Mesenchymal stem cell (in vitro differentiated cells and primary cell): ENCODE measurements around the gene ATP9B.

Experiments used
- DNase-seq: peaks from one replicate; pipeline ENCODE4 v3.0.0-alpha.2; 2013
- H2AFZ ChIP-seq: one replicate; pipeline ENCODE4 v1.6.1; 2013; ENCODE audit warnings: low read depth, mild to moderate bottlenecking, control low read depth, inconsistent platforms, low read length, moderate library complexity
- H2AK5ac ChIP-seq: 2 replicates; pipeline ENCODE4 v1.6.1; 2013; ENCODE audit warnings: low read length, moderate library complexity, mild to moderate bottlenecking, inconsistent platforms; ENCODE audit not compliant: severe bottlenecking
- H2BK120ac ChIP-seq: one replicate; pipeline ENCODE4 v1.6.1; 2013; ENCODE audit warnings: low read depth, mild to moderate bottlenecking, inconsistent platforms, low read length, moderate library complexity
- H2BK12ac ChIP-seq, 2 experiments: one replicate each; pipeline ENCODE4 v1.6.1; 2013; ENCODE audit warnings: inconsistent platforms in 2 of 2, low read length in 2 of 2, mild to moderate bottlenecking in 2 of 2, moderate library complexity in 2 of 2, control low read depth in 1 of 2
- H2BK15ac ChIP-seq: one replicate; pipeline ENCODE4 v1.6.1; 2013; ENCODE audit warnings: mild to moderate bottlenecking, low read depth, inconsistent platforms; ENCODE audit not compliant: poor library complexity, severe bottlenecking
- H2BK5ac ChIP-seq: 2 replicates; pipeline ENCODE4 v1.6.1; 2013; ENCODE audit warnings: low read depth, mild to moderate bottlenecking, low read length, control low read depth, inconsistent platforms; ENCODE audit not compliant: poor library complexity, severe bottlenecking
- H3K14ac ChIP-seq, 2 experiments: one replicate each; pipeline ENCODE4 v1.6.1; 2013; ENCODE audit warnings: inconsistent platforms in 2 of 2, low read length in 2 of 2, control low read depth in 1 of 2, mild to moderate bottlenecking in 1 of 2, moderate library complexity in 1 of 2
- H3K18ac ChIP-seq, 2 experiments: one replicate each; pipeline ENCODE4 v1.6.1; 2013; ENCODE audit warnings: inconsistent platforms in 2 of 2, low read length in 2 of 2, control low read depth in 1 of 2, low read depth in 1 of 2, mild to moderate bottlenecking in 1 of 2
- H3K23ac ChIP-seq, 2 experiments: one replicate each; pipeline ENCODE4 v1.6.1; 2013; ENCODE audit warnings: inconsistent platforms in 2 of 2, low read length in 2 of 2, mild to moderate bottlenecking in 2 of 2, moderate library complexity in 2 of 2, control low read depth in 1 of 2
- H3K27ac ChIP-seq: 2 replicates; pipeline ENCODE4 v1.5.1; 2013; ENCODE audit warnings: mild to moderate bottlenecking, moderate library complexity, low read length, control low read depth, inconsistent platforms; ENCODE audit not compliant: poor library complexity, severe bottlenecking
- H3K27me3 ChIP-seq, 2 experiments: 2 replicates each; pipeline versions ENCODE4 v1.6.1 to v1.7.0; 2013; ENCODE audit warnings: low read length in 2 of 2, mild to moderate bottlenecking in 2 of 2, moderate library complexity in 2 of 2, control low read depth in 1 of 2, inconsistent platforms in 1 of 2; ENCODE audit not compliant: control insufficient read depth in 1 of 2, insufficient read depth in 1 of 2
- H3K36me3 ChIP-seq, 2 experiments: 2 replicates each; pipeline versions ENCODE4 v1.6.1 to v1.7.0; 2013; ENCODE audit warnings: low read length in 2 of 2, control low read depth in 1 of 2, inconsistent platforms in 1 of 2, low read depth in 1 of 2, mild to moderate bottlenecking in 1 of 2; ENCODE audit not compliant: insufficient read depth in 2 of 2, control insufficient read depth in 1 of 2
- H3K4ac ChIP-seq, 2 experiments: one replicate each; pipeline ENCODE4 v1.6.1; 2013; ENCODE audit warnings: inconsistent platforms in 2 of 2, low read length in 2 of 2, mild to moderate bottlenecking in 2 of 2, moderate library complexity in 2 of 2, control low read depth in 1 of 2, low read depth in 1 of 2
- H3K4me1 ChIP-seq: 2 replicates; pipeline ENCODE4 v1.6.1; 2013; ENCODE audit warnings: low read depth, low read length, control low read depth; ENCODE audit not compliant: control insufficient read depth, insufficient read depth
- H3K4me2 ChIP-seq: 2 replicates; pipeline ENCODE4 v1.6.1; 2013; ENCODE audit warnings: low read length, mild to moderate bottlenecking, inconsistent platforms; ENCODE audit not compliant: poor library complexity, severe bottlenecking
- H3K4me3 ChIP-seq, 2 experiments: 2 replicates each; pipeline versions ENCODE4 v1.5.1 to v1.7.0; 2013; ENCODE audit warnings: low read length in 2 of 2, mild to moderate bottlenecking in 2 of 2, control low read depth in 1 of 2, low read depth in 1 of 2; ENCODE audit not compliant: insufficient read depth in 1 of 2
- H3K79me1 ChIP-seq: replicated peaks from 2 replicates; pipeline ENCODE4 v1.6.1; 2013; ENCODE audit warnings: mild to moderate bottlenecking, control low read depth, low read length, inconsistent platforms; ENCODE audit not compliant: poor library complexity, severe bottlenecking
- H3K9ac ChIP-seq: 2 replicates; pipeline ENCODE4 v1.7.0; 2013; ENCODE audit warnings: mild to moderate bottlenecking, low read length, moderate library complexity
- H3K9me3 ChIP-seq: 2 replicates; pipeline ENCODE4 v1.7.0; 2013; ENCODE audit warnings: mild to moderate bottlenecking, low read length; ENCODE audit not compliant: control insufficient read depth
- H4K8ac ChIP-seq: one replicate; pipeline ENCODE4 v1.6.1; 2013; ENCODE audit warnings: inconsistent platforms, mild to moderate bottlenecking, low read length, moderate library complexity
- H4K91ac ChIP-seq: one replicate; pipeline ENCODE4 v1.6.1; 2013; ENCODE audit warnings: mild to moderate bottlenecking, low read length, inconsistent platforms
- WGBS: methylation state at CpG from one replicate; pipeline ENCODE4 v1.1.7; 2013; ENCODE audit warnings: mixed read lengths; 5-methylcytosine and 5-hydroxymethylcytosine counted together

ATP9B gene

DNA sequence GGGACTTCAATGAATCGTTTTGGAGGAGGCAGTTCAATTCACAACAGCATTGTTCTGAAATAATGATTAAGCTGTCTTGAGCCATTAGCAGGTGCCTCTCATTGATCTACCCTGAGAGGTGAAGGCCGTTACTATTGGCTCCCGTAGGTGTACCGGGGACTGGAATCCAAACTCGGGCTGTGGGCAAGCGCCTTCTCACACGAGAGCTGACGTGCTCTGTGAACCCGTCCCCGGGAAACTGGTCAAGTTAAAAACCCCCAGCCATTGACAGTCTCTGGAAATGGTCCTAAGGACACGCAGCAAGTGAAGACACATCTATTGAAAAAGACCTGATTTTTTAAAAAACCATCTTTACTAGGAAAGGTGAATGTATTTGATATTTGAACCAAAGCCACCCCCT is 318.4 kb downstream of the ATP9B start:
- Histone ChIP-seq H3K79me1 (no peaks in the 10 kb centered on the region), H2BK15ac (no peak overlapping the region), H2BK120ac (no peak overlapping the region), H3K23ac (no peak overlapping the region), H2BK12ac (no peak overlapping the region), H3K4me1 (no peaks in the 10 kb centered on the region), H3K27ac (no peak overlapping the region), H2AK5ac (no peak overlapping the region), H3K14ac (no peak overlapping the region), H3K9me3 (no peaks in the 10 kb centered on the region), H4K91ac (no peak overlapping the region), H4K8ac (no peak overlapping the region), H3K36me3 (no peaks in the 10 kb centered on the region), H3K9ac (no peak overlapping the region), H2BK5ac (no peak overlapping the region), H3K18ac (no peak overlapping the region), H3K27me3 (peaks cover 70 to 93% of the 10 kb centered on the region in 2 experiments), H3K4me2 (no peak overlapping the region), H3K4me3 (no peak overlapping the region), H2AFZ (no peak overlapping the region), H3K4ac (no peak overlapping the region)
- WGBS, result 82% methylated on average over 10 of the region's 11 CpGs
- no peak for DNase-seq

DNA sequence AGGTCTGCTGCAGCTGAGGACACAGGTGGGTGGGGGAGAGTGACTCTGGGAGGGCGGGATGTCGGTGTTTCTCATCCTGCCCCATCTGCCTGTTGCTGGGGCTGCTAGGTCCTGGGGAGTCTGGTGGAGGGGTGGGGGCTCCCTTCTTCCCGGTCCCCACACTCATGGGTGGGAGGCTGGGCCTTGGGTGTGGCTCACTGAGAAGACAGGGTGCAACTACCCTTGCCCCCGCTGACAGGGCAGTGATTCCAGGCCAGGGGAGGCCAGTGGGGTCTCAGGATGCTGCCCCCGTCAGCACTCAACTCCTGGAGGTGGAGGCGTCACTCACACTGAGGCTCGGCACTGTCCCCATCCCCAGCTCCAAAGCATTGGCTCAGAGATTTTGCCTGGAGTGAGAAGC is 318.8 kb downstream of the ATP9B start:
- Histone ChIP-seq H4K91ac (no peak overlapping the region), H3K27me3 (peaks cover 73 to 93% of the 10 kb centered on the region in 2 experiments), H3K23ac (no peak overlapping the region), H2BK12ac (no peak overlapping the region), H2BK120ac (no peak overlapping the region), H2AK5ac (no peak overlapping the region), H4K8ac (no peak overlapping the region), H3K18ac (no peak overlapping the region), H3K27ac (no peak overlapping the region), H3K14ac (no peak overlapping the region), H3K9ac (no peak overlapping the region), H2BK5ac (no peak overlapping the region), H3K79me1 (no peaks in the 10 kb centered on the region), H2AFZ (no peak overlapping the region), H3K9me3 (no peaks in the 10 kb centered on the region), H2BK15ac (no peak overlapping the region), H3K4me1 (peaks cover under 1% of the 10 kb centered on the region), H3K4ac (no peak overlapping the region), H3K36me3 (no peaks in the 10 kb centered on the region), H3K4me2 (no peak overlapping the region), H3K4me3 (no peak overlapping the region)
- no peak for DNase-seq
- WGBS, result 78% methylated on average over 4 of the region's 7 CpGs

DNA sequence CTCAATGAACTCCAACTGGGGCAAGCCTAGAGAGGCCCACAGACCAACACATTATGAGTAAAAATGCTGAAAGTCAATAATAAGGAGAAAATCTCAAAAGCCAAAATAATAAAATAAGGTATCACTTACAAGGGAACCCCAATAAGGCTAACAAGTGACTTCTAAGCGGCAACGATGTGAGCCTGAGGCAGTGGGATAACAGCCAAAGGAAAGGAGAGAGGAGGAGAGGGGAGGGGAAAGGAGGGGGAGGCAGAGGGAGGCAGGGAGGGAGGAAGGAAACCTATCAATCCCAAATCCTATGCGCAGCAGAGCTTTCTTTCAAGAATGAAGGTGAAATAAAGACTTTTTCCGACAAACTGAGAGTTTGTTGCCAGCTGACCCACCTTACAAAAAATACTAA is 320.5 kb downstream of the ATP9B start:
- Histone ChIP-seq H3K4me3 (no peak overlapping the region), H2BK120ac (no peak overlapping the region), H2AK5ac (no peak overlapping the region), H3K79me1 (no peaks in the 10 kb centered on the region), H2BK5ac (no peak overlapping the region), H3K18ac (no peak overlapping the region), H4K8ac (no peak overlapping the region), H2BK15ac (no peak overlapping the region), H3K36me3 (no peaks in the 10 kb centered on the region), H4K91ac (no peak overlapping the region), H3K14ac (no peak overlapping the region), H2BK12ac (no peak overlapping the region), H2AFZ (no peak overlapping the region), H3K27me3 (peaks cover 64 to 79% of the 10 kb centered on the region in 2 experiments), H3K27ac (no peak overlapping the region), H3K4me2 (no peak overlapping the region), H3K4me1 (peaks cover 11% of the 10 kb centered on the region), H3K23ac (no peak overlapping the region), H3K4ac (no peak overlapping the region), H3K9ac (no peak overlapping the region), H3K9me3 (no peaks in the 10 kb centered on the region)
- 67% methylated on average over 4 of the region's 4 CpGs for WGBS
- no peak for DNase-seq

DNA sequence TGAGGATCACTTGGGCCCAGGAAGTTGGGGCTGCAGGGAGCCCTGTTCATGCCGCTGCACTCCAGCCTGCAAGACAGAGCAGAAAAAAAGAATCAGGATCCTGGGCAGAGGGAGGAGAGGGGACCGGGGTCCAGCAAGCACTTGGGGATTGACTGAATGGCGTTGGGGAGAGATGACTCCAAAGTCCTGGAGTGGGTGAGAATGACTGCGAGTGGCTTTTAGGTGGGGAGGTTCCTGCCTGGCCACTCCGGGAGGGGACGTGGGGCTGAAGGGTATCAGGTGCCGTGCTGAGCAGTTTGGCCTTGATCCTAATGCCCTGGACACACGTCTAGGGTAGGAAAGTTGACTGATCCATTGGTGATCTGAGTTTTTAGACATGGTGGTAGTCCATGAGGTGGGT is 323.0 kb downstream of the ATP9B start:
- Histone ChIP-seq H3K4ac (no peak overlapping the region), H3K23ac (no peak overlapping the region), H3K4me1 (peaks cover 19% of the 10 kb centered on the region), H2BK120ac (no peak overlapping the region), H3K18ac (no peak overlapping the region), H3K36me3 (no peaks in the 10 kb centered on the region), H3K9ac (no peak overlapping the region), H2BK15ac (no peak overlapping the region), H3K4me2 (no peak overlapping the region), H3K14ac (no peak overlapping the region), H3K79me1 (no peaks in the 10 kb centered on the region), H2BK12ac (no peak overlapping the region), H2AFZ (no peak overlapping the region), H3K27ac (no peak overlapping the region), H4K91ac (no peak overlapping the region), H4K8ac (no peak overlapping the region), H3K27me3 (peaks cover 55 to 63% of the 10 kb centered on the region in 2 experiments), H2AK5ac (no peak overlapping the region), H3K4me3 (no peak overlapping the region), H3K9me3 (no peaks in the 10 kb centered on the region), H2BK5ac (no peak overlapping the region)
- 91% methylated on average over 8 of the region's 8 CpGs for WGBS
- no peak for DNase-seq
